HL-60/S4 treated with phorbol 12-myristate 13-acetate at 8.2 ng/mL for 4 days and 3 days (cell line): ENCODE data around the gene ZNF23.

Experiments used
- in situ Hi-C: fragments of 300-500 bp; cut with MboI; formaldehyde crosslinking; loops from 2 replicates; pipeline ENCODE4 v1.15.0; 2022; ENCODE audit warnings: low sequenced_read_pairs

Gene ZNF23

DNA sequence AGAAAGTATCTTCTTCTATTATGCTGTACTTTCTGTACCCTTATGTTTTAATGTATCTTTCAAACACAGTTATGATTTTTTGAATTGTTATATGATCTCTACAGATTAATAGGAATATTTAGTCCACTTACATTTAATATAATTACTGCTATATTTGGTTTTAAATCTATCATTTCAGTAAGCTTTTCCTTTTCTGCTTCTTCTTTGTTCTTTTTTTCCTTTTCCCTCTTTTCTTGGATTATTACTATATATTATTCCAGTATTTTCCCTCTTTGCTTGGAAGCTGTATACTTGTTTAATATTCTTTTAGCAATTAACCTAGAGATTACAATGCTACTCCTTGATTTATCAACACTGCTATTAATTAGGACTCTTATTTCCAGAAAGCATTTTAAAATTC, 33.7 kb downstream of the ZNF23 start:
- in situ Hi-C loops, result no loop called here

DNA sequence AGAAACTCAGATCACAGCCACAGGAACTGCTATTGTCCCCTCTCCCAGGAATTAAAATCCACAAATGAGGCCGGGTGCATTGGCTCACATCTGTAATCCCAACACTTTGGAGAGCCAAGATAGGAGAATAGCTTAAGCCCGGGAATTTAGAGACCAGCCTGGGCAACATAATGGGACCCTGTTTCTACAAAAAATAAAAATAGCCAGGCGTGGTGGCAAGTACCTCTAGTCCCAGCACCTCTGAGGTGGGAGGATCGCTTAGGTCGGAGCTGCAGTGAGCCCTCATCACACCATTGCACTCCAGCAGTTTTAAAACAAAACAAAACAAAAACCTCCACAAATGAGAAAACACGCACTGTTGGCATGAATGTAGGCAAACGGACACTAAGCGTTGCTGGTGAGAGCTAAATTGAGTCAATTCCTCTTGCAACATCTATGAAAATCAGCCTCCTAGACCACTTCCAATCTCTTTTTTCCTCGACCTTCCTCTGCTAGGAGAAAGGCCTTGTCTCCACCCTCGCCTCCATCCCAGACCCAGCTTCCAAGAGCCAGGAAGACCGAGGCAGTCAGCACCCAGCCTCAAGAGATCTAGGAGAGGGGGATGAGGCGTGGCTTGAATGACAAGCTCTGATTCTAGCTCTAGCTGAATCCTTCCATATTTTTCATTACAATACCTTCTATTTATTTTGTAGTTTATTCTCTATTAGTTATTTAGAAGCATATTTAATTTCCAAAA, 35.0 kb downstream of the ZNF23 start:
- in situ Hi-C loops, result no loop called here

DNA sequence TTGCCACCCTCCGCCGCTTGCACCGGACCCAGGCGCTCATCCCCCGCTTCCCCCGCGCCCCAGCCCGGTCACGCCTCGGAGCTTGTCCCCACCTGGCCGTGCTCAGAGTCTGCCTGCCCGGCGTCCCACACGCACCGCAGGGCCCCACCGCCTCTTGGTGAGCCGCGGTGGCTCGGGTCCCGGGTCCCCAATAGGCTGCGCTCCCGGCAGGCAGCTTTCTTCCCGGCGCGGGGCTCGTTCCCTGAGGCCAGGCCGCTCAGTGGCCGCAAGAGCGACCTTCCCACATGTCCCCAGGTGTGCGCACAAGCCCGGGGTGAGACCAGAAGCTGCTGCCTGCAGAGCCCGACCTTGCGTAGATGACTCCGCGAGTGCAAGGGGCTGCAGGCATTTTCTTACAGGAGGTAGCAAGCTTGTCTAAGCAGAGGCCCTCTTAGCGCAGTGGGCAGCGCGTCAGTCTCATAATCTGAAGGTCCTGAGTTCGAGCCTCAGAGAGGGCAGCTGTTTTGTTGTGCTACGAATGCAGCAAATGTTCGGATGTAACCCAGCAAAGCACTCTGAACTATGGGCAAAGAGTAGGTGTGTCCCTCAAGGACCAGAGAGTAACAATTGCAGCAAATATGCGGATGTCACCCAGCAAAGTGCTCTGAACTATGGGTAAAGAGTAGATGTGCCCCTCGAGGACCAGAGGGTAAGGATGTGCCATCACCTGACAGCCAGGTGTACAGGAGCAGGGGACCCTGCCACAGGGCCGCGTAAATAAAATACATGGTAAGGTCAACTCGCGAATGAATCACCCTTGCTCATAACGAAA, 35.8 kb downstream of the ZNF23 start:
- in situ Hi-C loops, result no loop called here

DNA sequence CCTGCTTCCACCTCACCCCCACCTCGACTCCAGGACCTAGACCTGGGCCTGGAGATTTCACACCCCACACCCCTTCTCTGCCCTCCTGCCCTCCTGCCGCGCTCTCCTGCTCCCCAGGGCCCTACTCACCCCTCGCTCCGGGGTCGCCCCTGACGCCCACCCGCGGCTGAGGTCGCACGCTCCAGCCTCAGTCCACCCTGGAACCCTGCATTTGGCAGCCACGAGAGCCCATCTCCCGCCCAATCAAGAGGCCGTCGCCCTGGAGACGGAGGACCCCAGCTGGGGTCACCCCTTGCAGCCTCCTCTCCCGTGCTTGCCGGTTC, 36.3 kb downstream of the ZNF23 start:
- in situ Hi-C loops, result no loop called here

DNA sequence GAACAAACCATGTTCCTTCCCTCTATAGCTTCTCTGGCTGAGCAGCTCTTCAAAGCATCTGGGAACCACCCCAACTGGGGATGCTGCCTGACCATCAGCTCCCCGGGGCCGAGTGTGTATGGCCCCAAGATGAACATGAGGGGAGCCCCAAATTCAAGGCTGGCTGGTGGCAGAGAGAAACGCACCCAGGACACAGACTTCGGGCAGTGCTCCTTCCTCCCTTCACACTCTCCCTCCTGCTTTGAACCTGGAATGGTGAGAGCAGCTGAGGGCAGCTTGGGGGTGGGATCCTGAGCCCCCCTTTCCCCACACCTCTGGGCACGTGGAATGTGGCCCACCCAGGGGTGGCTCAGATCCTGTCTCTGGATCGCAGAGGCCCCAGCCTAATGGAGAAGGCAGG, 37.4 kb downstream of the ZNF23 start:
- in situ Hi-C loops, result no loop called here

DNA sequence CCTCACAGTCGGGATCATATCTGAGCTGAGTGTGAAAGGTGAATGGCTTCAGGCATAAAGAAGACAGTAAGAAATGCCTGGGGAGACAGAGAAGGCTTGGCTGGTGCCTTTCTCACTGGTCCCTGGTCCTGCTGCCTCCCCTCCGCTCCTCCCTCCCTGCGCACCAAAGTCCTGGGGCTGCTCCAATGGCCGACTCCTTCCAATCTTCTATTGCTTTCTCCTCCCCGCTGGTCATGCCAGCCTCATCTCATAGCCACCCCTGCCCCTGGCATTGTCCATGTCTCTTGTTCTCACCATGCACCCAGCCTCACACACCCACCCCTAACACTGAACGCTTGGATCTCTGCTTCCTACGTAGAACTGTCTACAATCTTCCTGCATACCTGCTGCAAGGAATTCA, 38.2 kb downstream of the ZNF23 start:
- in situ Hi-C loops, result no loop called here

DNA sequence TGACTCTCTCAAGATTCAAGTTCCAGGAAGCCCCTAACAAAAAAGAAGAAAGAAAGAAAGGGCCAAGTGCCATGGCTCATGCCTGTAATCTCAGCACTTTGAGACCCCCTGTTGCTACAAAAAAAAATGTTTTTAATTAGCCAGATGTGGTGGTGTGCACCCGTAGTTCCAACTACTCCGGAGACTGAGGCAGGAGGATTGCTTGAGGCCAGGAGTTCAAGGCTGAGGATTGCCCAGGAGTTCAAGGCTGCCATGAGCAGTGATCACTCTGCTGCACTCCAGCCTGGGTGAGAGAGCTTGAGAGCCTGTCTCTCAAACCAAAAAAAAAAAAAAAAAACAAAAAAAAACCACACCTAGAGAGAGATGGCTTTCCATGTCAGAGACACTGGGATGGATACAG, 39.0 kb downstream of the ZNF23 start:
- in situ Hi-C loops, result no loop called here

DNA sequence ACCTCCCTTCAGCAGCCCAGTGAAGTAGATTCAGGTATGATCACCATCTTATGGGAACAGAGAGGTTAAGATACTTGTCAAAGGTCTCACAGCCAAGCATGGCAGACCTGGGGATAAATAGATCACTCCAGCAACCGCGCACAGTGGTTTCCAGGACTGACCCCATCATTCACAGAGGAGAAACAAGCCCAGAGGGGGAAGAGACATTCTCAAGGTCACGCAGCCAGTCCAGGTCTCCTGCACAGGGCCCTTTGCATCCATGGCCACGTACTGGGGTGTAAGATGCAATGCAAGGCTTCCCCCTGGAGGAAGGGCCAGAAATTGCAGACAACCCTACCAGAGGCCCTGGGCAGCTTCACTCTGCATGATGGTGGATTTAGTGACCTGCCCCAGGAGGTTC, 40.1 kb downstream of the ZNF23 start:
- in situ Hi-C loops, result no loop called here

DNA sequence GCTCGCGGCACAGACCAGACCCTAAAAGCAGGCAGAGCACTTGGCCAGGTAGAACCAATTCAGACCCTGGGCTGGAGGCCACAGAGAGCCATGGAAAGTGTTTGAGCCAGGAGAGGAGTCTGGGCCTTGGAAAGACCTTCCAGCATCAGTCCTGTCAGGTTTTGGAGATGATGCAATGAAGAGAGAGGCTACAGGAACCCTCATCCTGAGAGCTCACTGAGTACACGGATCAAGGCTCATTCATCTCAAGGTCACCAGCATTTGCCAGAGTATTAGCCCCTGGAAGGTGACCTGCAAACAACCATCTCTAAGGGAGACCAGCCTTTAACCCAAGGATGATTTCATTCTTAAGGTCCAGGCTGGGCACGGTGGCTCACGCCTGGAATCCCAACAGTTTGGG, 48.0 kb downstream of the ZNF23 start:
- in situ Hi-C loops, result no loop called here

DNA sequence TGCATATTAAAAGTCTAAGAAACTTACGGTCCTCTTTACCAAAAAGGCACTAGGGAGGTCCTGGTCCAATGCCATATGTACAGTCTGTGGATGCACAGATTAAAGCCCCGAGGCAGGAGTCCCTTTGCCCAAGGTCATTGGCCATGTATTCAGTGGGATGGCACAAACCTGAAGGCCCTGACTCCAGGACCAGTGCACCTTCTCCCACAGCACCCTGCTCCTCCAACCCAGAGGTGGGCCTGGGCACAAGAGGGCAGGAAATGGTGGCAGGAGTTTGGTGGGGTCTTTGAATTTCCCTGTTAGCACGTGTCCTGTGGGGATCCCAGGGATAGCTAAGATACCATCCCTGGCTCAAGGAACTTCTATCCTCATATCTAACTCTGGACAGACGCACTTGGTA, 48.7 kb downstream of the ZNF23 start:
- in situ Hi-C loops, result no loop called here

DNA sequence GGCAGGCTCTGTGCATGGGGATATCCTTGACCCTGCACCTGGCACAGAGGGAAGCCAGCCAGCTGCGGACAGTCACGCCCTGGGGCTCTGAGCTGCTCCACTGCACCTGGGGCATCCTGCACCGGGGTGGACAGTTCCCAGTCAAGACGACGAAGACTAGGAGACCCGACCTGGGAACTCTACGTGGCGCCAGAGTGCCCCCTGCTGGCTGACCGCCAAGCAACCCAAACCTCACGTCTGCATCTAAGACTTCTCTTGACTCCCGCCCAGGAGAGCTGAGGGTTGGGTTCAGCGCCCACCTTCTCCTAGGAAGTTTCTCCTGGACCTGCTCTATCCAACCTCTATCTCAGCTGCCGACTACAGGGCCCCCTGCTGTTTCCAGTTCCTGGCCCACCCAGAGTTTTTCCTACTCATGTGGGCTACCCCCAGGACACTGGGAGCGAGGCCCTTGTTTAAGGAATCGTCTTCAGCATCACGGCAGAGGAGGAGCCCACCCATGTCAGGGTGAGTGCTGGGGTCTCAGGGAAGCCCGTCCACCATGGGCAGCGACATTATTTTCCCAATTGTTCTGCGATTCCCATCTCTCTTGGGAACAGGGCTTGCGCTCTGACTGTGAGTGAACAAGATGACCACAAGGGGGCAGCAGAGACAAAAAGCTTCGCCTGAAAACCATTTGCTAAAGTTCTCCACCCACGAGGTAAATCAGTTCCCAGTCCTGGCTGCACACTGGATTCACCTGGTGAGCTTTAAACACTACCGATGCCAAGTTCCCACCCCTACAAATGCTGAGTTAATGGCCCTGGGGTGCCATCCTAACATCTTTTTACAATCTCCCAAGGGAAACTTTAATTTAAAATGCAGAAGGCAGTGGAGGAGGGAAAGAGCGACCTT, 49.5 kb downstream of the ZNF23 start:
- in situ Hi-C loops, result no loop called here

DNA sequence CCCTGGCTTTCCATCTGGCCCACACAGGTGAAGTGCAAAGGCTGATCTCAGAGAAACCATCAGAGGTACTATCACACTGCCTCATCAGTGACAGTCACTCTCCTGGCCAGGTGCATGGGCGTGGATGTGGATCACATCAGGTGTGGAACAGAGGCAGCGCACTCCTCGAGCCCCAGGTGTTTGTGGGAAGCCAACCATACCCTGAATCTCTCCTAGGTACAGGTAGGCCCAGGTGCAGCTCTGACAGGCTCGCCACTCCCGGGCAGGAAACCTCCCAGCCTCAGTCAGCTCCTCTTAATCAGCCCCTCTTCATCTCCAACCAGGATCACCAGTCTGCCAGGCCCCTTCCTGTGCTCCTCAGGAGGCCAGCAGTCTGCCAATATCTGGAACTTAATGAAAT, 51.9 kb downstream of the ZNF23 start:
- in situ Hi-C loops, result no loop called here

DNA sequence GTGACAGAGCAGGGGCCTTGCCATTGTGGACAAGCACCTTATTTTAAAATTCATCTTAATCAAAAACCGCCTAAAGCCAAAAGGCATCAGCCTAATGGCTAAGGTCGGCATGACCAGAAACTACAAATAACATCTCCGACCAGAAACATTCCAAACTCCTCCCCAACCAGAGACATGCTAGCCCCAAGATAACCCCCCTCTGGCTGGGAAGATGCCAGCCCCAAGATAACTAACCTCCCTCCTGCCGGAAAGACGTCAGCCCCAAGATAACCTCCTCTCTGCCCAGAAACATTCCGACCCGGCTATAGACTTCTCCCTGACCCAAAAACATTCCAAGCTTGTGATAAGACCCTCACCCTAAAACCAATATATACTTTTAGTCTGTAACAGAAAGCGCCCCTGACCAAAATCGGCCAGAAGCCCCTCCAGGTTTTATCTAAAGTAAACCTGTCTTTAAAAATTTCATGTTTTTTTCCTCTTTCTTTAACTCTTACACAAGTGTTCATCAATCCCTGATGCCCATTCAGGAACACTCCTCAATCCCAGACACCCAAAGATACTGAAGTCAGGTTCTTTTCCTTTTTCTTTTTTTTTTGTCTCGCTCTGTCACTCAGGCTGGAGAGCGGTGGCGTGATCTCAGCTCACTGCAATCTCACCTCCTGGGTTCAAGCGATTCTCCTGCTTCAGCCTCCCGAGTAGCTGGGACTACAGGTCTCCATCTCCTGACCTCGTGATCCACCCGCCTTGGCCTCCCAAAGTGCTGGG, 52.9 kb downstream of the ZNF23 start:
- in situ Hi-C loops, result no loop called here

DNA sequence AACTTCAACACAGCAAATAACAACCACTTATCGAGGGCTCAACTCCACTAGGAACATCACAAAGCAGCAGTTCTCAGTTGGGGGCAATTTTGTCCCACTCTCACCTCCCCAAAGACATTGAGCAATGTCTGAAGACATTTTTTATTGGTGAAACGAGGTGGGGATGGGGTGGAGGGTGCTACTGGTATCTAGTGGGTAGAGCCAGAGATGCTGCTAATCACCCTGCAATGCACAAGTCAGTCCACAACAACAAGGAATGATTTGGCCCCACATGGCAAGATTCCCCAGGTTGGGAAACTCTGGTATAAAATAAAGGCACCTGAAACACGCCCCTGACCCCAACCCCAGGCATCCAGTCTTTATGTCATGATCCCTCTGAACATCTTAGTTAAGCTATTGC, 53.5 kb downstream of the ZNF23 start:
- in situ Hi-C loops, result no loop called here

DNA sequence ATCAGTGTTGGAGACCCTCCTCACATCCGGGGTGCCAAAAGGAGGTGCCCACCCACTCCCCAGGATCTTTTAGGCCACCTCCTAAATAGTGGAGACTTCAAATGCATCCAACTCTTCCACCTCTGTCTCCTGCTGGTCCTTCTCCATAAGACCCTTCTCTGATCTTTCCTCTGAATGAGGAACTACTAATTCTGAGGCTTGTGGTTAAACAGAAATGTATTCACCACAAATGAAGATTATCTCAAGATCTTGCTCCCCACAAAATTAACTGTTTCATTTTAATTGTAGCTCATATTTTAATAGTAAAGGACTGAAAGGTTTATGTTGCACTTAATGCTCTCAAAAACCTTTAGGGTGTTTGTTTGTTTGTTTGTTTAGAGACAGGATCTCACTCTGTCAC, 54.3 kb downstream of the ZNF23 start:
- in situ Hi-C loops, result no loop called here

DNA sequence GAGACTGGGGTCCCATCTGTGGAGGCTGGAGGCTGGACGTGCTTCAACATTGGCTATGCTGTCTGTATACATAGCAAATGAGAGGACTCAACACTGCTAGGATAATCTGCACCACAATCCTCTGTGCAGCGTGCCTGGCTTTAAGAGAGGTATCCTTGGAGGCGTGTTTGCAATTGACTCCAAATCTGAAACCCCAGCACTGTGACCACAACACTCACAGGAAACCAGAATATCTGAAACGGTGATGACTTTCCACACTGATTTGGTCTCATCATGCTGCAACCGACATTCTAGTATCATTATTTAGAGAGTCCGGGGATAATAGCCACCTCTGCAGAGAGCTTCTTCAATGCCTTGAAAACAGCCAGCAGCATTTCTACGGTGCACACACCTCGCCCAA, 55.3 kb downstream of the ZNF23 start:
- in situ Hi-C loops, result no loop called here

DNA sequence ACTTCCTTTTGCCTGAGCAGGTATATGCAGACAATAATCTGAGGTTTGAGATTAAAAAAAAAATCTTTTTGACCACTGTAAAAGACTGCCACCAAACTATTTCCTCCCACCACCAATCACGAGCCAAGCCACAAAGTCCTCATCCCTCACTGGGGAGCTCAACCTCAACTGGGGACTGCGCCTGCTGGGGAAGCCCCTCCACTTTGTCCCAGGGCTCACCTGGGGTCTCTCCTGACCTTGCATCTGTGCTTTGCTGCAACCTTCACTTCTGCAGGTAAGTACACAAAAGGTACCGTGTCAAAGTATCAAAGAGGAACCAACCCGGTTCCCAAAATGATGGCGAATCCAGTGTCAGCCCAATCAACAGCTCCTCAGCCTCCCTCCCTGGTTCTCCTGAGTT, 55.7 kb downstream of the ZNF23 start:
- in situ Hi-C loops, result no loop called here

DNA sequence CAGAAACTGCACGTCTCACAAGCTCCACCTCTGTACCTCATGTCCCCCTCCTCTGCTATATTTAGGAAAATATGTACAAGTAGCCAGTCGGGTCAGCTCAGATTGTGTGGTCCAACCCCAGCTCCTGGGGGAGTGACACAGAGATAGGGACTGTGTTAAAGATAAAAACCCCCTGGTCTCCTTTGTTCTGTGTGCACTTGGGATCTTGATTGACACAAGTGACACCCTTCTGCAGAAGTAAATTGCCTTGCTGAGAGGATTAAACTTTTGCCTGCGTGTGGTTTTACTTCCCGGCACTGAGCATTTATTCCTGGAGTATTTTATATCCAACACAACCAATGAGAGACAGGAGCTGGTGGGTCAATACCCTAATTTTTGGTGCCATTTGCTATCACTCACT, 57.7 kb downstream of the ZNF23 start:
- in situ Hi-C loops, result no loop called here

DNA sequence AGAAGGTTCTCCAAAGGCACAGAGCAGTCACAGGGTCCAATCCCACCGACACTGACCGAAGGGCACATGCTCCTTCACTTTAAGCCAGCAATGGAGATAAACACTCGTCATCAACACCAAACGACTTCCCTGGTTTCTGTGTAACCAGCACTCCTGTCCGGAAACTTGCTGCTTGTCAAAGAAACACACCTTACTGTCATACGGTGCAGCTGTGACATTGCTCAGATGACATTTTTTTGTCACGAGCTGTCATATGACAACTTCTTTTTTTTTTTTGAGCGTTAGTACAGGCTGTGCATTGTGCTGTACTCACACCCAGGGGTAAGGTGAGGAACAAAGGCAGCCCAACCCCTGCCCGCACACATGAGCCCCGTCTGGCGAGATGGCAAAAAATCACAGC, 59.4 kb downstream of the ZNF23 start:
- in situ Hi-C loops, result no loop called here

DNA sequence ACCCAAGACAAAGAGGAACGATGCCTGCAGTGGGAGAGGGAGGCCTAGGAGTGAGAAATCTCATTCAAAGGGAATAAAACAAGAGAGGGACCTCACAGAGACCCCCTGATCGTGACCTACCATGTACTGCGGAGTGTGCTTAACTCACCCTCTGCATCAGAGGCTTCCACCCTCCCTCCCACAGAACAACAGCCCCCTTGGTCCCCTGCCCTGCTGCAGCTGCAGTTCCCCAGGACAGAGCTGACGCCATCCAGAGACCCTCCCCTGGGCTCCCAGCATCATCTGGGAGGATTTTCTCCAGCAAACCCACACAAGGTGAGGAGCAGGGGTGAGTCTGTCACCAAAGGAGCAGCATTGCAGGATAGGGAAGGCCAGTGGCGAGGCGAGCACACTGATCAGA, 60.0 kb downstream of the ZNF23 start:
- in situ Hi-C loops, result no loop called here
